Erythroblast (primary cell): ENCODE measurements around the gene APOL5.

ENCODE experiments used
- DNase-seq, 2 experiments: peaks; one replicate each; lab custom pipeline; 2025; lab: John Stamatoyannopoulos, UW
- GATA1 ChIP-seq: IDR thresholded peaks from 2 replicates; pipeline ENCODE4 v1.6.1; 2011; ENCODE audit warnings: low read depth, mild to moderate bottlenecking, control low read depth, low read length, moderate library complexity
- POLR2A ChIP-seq: IDR thresholded peaks from 2 replicates; pipeline ENCODE4 v1.6.1; 2011; ENCODE audit warnings: mild to moderate bottlenecking, low read length

The APOL5 gene

DNA sequence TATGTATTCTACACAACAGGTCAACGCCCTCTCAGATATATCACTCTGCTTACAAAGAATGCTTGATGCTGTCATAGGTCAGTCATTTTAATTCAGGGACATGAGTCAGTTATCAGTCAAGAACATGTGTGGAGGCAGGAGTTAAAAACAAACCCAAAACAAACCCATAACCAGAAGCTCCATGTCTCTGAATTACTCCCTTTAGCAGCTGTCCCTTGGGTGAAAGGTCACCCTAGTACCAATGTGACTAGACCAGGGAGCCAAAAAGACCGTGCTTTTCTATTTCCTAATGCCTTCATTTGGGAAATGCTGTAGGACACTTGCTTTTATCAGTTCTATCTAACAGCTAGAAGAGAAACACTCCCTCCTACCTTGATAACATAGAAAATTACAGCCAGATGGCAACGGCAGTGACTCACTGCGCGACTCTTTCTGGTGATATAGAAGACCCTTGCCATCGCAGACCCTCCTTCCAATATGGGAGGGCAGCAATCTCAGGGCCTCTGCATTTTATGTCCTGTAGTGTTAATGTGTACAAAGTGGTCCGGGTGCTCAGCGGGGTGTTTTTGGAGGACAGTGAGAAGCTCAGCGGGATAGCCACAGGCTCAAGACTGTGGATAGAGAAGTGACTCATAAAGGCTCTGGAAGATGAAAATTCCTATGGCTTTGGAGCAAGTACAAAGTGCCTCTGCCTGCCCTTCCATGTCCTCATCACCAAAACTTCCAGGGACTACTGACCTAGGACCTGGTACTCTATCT lies 24.8 kb downstream of the APOL5 start:
- TF ChIP-seq GATA1 (no peak), POLR2A (peak; percentile 35)
- DNase-seq = peak; percentile 88 to 96

- peak in 1 of 2 experiments; percentile 31 for DNase-seq
- TF ChIP-seq POLR2A (no peak), GATA1 (no peak)
Observed at GRCh38 chr22:35743326-35743860, 25.7 kb downstream of the APOL5 start.

DNA sequence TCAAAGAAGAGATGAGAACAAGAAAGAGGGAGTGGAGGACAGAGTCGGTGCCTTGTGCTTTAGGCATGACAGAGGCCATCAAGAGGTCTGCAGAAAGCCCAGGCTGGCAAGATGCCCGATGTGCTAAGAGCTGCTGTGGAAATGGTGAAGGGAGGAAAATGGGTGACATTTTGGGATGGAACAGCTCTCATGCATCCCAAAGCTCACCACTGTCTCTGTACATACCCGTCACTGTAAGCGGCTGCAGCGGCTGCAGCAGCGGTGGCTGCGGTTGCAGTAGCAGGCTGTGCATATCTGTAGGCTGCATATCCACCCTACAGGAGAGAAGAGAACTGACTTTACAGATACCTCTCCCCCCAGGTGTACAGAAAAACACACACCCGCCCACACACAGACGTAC lies 28.6 kb downstream of the APOL5 start:
- no peak for DNase-seq

GRCh38 chr22:35746946-35747703 lies 29.5 kb downstream of the APOL5 start:
- no peak for TF ChIP-seq GATA1
- TF ChIP-seq POLR2A = no peak
- no peak for DNase-seq

More for the DNA sequence above, 28.6 kb downstream of the APOL5 start:
- TF ChIP-seq GATA1 (no peak), POLR2A (no peak)

DNA sequence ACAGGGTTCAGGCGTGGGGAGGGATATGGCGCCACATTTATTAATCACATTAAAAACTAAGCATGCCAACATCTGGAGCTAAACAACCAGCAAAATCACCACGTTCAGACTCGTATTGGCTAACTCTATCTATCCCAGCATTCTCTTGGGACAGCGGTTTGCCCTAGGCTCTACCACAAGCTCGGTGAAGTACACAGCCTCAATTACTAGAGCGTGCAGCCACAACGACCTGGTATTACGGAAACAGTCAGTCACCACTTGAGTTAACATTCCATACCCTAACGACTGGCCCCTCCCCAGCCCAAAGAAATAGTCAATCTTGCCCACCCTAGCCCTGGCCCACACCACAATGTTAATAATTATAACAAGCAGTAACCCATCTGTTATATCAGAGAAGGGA lies 32.1 kb downstream of the APOL5 start:
- DNase-seq = no peak
- no peak for TF ChIP-seq GATA1
- TF ChIP-seq POLR2A = no peak

GRCh38 chr22:35752006-35752862 lies 34.6 kb downstream of the APOL5 start:
- TF ChIP-seq GATA1 (no peak), POLR2A (no peak)
- no peak for DNase-seq

GRCh38 chr22:35752863-35753189 lies 35.2 kb downstream of the APOL5 start:
- no peak for DNase-seq
- no peak for TF ChIP-seq GATA1
- no peak for TF ChIP-seq POLR2A

DNA sequence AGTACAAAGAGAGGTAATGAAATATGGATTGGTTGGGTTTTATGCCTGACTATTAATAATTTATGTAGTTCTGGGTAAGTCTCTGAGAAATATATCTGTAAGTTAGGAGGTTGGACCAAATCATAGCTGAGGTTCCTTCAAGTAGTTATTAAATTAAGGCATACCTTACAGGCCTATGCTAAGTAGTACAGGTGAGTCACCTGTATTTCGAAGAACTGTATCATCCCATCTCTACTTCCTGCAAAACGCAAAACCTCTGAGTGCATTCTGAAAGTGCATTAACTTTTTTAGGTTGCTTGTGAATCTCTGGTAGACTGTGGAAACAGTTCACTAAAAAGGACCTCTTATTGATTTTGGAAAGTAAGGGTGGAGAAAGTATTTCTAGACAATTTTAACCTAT lies 37.1 kb downstream of the APOL5 start:
- no peak for TF ChIP-seq POLR2A
- TF ChIP-seq GATA1 = no peak
- no peak for DNase-seq

- TF ChIP-seq GATA1 (no peak), POLR2A (no peak)
- DNase-seq = no peak
Observed at GRCh38 chr22:35756722-35757121, 39.0 kb downstream of the APOL5 start.

DNA sequence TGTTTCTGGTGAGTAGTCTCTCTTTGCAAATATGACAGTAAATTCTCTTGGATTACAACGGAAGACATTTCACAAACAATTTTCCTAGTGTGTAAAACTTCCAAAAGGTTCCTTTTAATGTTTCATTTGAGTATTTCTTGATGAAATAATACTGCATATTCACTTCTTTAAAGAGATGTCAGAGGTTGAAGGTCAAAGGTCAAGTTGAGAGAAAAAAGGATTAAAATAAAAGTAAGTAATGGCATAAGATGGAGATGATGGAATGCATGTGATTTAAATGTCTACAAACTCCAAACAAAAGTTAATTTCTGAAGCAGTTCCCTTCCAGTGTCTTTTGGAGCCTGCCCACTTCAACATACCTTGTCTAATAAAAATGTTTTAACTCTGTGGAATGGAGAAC lies 40.7 kb downstream of the APOL5 start:
- DNase-seq = no peak
- TF ChIP-seq GATA1 = no peak
- no peak for TF ChIP-seq POLR2A

DNA sequence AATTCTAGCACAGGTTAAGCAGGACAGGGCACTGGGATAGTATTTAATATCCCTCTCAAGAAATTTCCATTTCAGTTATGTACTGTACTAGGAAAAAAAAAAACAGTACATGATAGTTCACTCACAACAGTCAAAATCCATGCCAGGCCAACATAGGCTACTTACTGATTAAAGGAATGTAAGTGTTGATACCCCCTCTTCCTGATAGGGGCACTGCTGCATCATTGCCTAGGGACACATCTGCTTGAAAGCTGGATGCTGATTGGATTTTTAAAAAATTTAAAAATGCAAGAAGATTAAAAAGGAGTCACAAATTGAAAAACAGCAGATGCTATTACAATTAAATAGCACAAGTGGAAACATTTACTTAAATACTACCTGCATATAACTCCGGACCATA lies 43.4 kb downstream of the APOL5 start:
- DNase-seq = peak; percentile 32 to 38

DNA sequence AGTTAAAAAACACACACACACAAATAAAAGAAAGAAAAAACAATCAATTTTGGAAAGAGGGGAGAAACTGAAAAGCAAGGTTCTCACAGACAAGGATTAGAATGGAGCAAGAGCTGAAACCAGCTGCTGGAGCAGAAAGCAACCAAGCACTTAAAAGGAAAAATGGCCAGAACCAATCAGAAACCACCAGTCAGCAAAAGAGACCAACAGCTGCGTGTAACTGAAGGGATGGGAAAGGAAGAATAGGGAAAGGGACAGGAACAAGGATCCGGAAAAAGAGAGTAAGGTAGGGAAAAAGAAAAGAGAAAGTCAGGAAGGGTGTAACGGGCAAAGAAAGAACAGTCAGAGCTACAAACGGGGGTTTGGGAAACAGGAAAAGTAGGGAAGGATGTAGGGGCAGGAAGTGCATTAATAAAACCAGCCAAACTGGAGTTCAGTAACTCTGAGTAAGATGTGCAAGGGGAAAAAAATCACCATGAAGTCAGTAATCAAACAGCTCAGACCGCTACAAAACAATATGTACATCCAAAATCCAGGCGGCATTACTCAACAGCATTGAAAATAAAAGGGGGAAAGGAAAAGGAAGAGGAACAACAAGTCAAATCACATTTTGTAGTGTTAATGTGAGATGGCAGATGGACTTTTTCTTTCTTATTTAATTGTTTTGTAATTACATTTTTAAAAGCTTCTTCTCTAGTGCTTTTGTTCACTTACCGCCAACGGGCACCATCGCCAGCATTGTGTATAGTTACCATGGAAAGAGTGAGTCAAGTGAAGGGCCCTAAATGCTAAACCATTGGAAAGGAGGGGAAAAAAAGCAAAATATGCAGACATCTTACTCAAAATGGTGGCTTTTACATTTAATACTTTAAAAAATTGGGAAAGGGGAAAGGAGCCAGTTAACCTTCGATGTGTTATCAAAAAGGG lies 49.2 kb downstream of the APOL5 start:
- TF ChIP-seq GATA1 = no peak
- TF ChIP-seq POLR2A = no peak
- DNase-seq = no peak

More for the DNA sequence above, 43.4 kb downstream of the APOL5 start:
- no peak for TF ChIP-seq GATA1
